ENCODE results near the gene MPZ. TPM values are rescaled to one million over a fixed set of nuclear protein-coding genes. Genes with fewer than 3 reads are reported as not detected.

MPZ gene
- total RNA-seq, 1 donor from 2014 or later = 1.4 TPM

DNA sequence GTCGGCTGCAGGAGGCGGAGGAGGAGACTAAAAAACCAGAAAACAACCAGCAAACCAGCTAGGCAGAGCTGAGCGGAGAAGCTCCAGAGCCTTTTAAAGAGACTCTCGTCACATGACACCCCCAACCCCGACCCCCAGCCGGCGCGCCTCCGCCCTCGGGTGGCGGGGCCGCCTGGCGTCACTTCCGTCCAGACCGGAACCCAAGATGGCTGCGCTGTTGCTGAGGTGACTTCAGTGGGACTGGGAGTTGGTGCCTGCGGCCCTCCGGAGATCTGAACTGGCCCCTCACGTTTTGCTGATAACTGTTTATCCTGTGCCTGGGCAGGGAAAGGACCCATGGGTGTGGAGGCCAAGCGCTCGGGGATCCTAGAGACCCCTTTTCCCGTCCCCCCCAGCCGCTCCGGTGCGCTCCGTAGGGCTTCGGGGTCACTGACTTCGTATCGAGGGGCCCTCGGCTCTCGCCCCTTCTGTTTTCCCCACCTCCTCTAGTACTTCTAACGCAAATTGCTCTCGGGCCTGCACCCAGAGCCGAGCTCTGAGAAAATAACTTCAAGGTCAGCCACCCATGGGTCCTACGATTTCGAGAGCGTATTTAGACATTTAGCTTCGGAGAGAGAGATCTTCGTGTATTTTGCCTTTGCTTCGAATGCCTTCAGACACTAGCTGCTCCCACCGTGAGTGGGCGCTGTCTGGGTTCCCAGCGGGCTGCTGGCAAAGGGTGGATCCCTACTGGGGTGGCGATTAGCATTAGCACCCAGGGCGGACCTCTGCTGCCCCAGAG is 4.6 kb upstream of the MPZ start, which contains the start of gene SDHC:
Gene SDHC, plus strand, starts transcription at position 181 of the 781 bp plus-strand sequence. Its CDS starts 25 bp downstream, at position 206.
- no peaks in the 10 kb centered on the region for H3K9me3 Mint-ChIP-seq
- H3K27me3 Mint-ChIP-seq (ENCODE audit: low read depth) = peaks cover 9% of the 10 kb centered on the region
- peaks cover 3% of the 10 kb centered on the region for H3K36me3 Mint-ChIP-seq
- peak within 1 kb of the TSS; percentile 99 for H3K27ac Mint-ChIP-seq
- peak within 1 kb of the TSS; percentile 98 for H3K4me3 Mint-ChIP-seq
- peaks cover 16% of the 10 kb centered on the region for H3K4me1 Mint-ChIP-seq
- TF ChIP-seq, protein P1, sequence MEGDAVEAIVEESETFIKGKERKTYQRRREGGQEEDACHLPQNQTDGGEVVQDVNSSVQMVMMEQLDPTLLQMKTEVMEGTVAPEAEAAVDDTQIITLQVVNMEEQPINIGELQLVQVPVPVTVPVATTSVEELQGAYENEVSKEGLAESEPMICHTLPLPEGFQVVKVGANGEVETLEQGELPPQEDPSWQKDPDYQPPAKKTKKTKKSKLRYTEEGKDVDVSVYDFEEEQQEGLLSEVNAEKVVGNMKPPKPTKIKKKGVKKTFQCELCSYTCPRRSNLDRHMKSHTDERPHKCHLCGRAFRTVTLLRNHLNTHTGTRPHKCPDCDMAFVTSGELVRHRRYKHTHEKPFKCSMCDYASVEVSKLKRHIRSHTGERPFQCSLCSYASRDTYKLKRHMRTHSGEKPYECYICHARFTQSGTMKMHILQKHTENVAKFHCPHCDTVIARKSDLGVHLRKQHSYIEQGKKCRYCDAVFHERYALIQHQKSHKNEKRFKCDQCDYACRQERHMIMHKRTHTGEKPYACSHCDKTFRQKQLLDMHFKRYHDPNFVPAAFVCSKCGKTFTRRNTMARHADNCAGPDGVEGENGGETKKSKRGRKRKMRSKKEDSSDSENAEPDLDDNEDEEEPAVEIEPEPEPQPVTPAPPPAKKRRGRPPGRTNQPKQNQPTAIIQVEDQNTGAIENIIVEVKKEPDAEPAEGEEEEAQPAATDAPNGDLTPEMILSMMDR (IDR thresholded peaks at IDR 0.05; ENCODE audit: unreplicated experiment) = no peak
- peak; percentile 74 to 89 for DNase-seq (ENCODE audit: low spot score in 2 of 2, unreplicated experiment in 2 of 2)

DNA sequence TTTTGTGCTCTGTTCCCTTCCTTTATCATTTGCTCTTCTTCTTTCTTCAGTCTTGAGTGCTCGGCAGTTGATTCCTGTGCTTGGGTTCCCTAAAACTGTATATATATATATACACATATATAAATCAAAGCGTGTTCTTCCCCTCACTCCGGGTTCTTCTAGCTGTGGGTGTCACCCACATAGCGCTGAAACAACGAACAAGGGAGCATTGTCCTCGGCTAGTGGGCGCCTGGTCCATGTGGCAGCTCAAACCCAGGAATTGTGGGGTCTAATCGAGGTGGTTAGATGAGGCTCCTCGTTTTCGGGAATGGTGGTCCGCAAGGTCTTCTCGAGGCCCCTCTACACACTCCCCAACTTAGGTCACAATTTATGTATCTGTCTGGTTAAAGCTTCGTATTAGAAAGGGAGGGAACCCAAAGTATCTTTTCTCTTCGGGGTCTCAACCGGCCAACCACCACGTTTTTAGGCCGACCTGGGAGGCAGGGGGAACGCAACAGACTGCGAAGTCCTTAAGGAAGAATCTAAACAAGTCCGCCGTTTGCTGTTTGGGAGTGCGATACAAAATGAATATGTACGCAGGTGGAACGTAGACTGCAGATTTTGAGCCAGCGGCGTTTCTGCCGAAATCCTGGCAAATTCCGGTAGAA is 3.9 kb upstream of the MPZ start:
- Mint-ChIP-seq H3K4me3 (peak overlapping the region; percentile 98), H3K9me3 (no peaks in the 10 kb centered on the region), H3K36me3 (peaks cover 3% of the 10 kb centered on the region), H3K4me1 (peaks cover 16% of the 10 kb centered on the region), H3K27ac (peak overlapping the region; percentile 99), H3K27me3 (ENCODE audit: low read depth) (peaks cover 14% of the 10 kb centered on the region)
- no peak for DNase-seq (ENCODE audit: low spot score in 2 of 2, unreplicated experiment in 2 of 2)
- TF ChIP-seq, protein P1 (IDR thresholded peaks at IDR 0.05; ENCODE audit: unreplicated experiment) = no peak

DNA sequence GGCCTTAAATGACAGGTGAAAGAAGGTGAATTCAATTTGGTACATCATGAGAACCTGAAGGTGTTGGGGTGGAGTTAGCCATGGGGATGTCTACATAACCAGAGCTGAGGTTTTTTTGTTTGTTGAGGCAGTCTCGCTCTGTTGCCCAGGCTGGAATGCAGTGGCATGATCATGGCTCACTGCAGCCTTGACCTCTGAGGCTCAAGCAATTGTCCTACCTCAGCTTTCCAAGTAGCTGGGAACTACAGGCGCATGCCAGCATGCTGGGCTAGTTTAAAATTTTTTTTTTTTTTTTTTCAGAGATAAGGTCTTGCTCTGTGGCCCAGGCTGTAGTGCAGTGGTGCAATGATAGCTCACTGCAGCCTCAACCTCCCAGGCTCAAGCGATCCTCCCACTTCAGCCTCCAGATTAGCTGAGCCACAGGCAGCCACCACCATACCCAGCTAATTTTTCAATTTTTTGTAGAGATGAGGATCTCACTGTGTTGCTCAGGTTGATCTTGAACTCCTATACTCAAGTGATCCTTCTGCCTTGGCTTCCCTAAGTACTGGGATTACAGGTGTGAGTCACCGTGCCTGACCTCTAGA is 1.9 kb upstream of the MPZ start:
- H3K4me1 Mint-ChIP-seq = peaks cover 16% of the 10 kb centered on the region
- TF ChIP-seq, protein P1 (IDR thresholded peaks at IDR 0.05; ENCODE audit: unreplicated experiment) = no peak
- no peaks in the 10 kb centered on the region for H3K36me3 Mint-ChIP-seq
- peaks cover 24% of the 10 kb centered on the region for H3K27me3 Mint-ChIP-seq (ENCODE audit: low read depth)
- no peaks in the 10 kb centered on the region for H3K9me3 Mint-ChIP-seq
- H3K27ac Mint-ChIP-seq = no peak overlapping the region
- no peak overlapping the region for H3K4me3 Mint-ChIP-seq
- no peak for DNase-seq (ENCODE audit: low spot score in 2 of 2, unreplicated experiment in 2 of 2)

DNA sequence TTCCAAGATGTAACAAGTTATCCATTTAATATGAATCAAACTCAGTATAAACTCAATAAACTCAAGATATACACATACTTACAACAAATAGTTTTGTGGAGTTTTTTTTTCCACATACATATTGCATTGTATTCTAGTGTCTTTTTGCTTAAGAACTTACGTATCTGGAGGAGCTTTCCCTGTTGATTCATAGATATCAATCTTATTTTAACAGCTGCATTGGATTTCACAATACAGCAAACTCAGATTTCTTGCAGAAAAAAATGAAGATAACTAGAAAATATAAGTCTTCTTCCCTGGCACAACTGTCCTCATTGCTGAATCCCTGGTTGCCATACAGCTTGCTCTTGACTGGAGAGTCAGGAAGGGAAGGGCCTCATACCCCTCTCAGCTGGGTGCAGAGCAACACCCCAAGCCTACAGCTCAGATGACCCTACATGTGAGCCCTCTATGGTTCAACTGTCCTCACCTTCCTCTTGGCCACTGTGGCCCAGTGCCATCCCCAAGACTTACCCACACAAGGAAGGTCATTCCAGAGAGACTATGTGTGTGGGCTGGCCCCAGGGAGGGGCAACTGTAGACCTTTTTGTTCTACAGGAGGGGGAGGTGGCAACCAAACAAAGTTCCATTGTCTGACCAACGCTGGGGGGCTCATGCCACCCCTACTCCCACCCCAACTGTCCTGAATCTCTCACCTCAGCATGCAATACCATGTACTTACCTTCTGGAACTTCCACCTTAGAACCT is 1.7 kb downstream of the MPZ start:
- H3K36me3 Mint-ChIP-seq = no peaks in the 10 kb centered on the region
- no peaks in the 10 kb centered on the region for H3K9me3 Mint-ChIP-seq
- no peak overlapping the region for H3K4me3 Mint-ChIP-seq
- H3K27me3 Mint-ChIP-seq (ENCODE audit: low read depth) = peaks cover 24% of the 10 kb centered on the region
- TF ChIP-seq, protein P1 (IDR thresholded peaks at IDR 0.05; ENCODE audit: unreplicated experiment) = no peak
- H3K27ac Mint-ChIP-seq = no peak overlapping the region
- no peak for DNase-seq (ENCODE audit: low spot score in 2 of 2, unreplicated experiment in 2 of 2)
- H3K4me1 Mint-ChIP-seq = peaks cover 18% of the 10 kb centered on the region

DNA sequence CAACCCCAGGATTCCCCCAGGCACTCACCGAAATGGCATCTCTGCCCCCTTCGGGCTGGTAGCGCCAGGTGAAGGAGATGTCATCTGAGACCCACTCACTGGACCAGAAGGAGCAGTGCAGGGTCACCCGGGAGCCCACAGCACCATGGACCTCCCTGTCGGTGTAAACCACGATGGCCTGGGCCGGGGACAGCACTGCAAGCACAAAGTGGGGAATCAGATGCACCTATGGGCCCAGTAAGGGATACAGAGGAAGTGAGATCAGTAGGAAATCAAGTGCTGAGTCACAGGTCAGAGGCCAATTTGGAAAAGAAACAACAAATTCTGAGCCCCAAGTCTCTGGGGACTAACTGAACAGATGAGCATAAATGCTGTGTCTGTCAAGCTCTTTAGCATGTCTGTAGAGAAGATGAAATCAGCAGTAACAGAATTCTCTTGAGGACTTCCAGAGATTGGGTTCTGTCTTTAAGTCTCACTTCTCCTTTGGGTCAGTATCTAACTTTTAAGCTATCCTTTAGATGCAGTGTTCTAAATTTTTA is 2.5 kb downstream of the MPZ start:
- Mint-ChIP-seq H3K36me3 (no peaks in the 10 kb centered on the region), H3K9me3 (no peaks in the 10 kb centered on the region), H3K27ac (no peak overlapping the region), H3K27me3 (ENCODE audit: low read depth) (peaks cover 24% of the 10 kb centered on the region), H3K4me1 (peaks cover 18% of the 10 kb centered on the region), H3K4me3 (no peak overlapping the region)
- TF ChIP-seq, protein P1 (IDR thresholded peaks at IDR 0.05; ENCODE audit: unreplicated experiment) = no peak
- DNase-seq (ENCODE audit: low spot score in 2 of 2, unreplicated experiment in 2 of 2) = no peak
